GM21825 (cell line): Measurements from ENCODE around the gene SIDT2.
A peak's percentile ranks its signal among the peaks of the same experiment; 100 is the strongest.
"Not testable (repeated sequence)": the region's sequence is repeated elsewhere in the genome, so short reads cannot be mapped to it uniquely, and the experiment has no call there.

Source experiments
- ATAC-seq: cut with Tn5 transposase; IDR thresholded peaks from one replicate; pipeline ENCODE4 v1.9.1; 2021; ENCODE audit warnings: mild to moderate bottlenecking, moderate library complexity; ENCODE audit not compliant: unreplicated experiment

SIDT2 gene

DNA sequence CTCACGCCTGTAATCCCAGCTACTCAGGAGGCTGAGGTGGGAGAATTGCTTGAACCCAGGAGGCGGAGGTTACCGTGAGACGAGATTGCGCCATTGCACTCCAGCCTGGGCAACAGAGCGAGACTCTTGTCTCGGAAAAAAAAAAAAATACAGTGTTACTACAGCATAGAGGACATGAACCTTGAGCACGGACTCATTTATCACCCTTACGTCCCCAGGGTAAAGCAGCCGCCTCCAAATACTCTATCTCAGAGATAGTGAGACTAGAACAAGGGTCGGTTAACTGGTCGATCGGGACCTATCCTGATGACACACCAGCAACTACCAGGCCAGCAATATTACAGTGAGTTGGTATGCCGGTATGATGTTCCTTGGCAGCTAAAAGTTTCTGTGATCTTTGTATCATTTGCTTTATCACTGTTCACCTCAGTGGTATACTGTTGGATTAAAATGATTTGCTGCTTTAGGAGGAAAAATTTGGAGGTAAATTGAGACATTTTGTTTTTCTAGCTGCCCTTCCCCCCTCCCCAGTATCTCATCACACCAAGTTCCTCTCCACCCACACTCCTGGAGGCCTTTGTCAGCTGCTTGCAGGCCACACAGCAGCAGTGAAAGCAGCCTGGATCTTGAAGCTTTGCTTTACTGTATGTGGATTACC, 7.0 kb upstream of the SIDT2 start:
- no peak for ATAC-seq

DNA sequence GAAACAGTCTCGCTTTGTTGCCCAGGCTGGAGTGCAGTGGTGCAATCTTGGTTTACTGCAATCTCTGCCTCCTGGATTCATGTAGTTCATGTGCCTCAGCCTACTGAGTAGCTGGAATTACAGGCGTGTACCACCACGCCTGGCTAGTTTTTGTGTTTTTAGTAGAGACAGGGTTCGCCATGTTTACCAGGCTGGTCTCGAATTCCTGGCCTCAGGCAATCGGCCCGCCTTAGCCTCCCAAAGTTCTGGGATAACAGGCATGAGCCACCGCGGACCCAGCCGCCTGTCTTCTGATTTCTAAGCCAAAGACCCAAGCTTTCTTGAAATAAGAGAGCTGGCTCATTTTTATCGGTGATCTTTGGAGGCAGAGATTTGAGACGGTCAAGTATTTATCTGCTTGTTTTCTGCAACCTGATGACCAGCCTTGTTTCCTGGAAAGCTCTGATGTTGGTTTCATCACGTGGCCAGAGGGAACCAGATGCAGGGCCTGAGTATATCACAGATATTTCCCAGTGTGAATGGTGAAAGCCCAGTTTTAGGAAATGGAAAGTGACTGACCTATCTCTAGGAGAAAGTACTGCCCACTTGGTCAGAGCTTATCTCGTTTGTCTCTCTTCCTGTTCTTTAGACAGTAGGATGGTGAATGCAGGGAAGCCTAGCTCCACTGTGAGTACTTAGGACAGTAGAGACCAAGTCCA, 5.7 kb upstream of the SIDT2 start:
- no peak for ATAC-seq

DNA sequence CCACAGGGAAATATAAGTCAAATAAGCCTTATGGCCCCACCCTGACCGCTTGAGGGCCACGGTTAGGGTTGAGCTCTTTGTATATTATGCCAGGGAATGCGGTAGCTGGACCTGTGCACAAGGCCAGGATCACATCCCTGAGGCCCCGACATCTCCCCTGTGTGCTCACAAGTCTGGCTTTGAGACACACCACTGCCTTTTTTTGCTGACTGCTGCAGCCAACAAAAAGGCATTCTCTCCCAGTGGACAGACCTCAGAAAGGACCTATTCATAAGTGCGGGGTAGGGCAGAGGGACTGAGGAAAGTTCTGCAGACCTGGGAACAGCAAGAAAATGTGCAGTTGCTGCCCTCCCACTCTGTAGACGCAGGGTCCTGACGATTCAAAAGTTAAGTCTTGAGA, 3.4 kb upstream of the SIDT2 start:
- ATAC-seq: no peak

DNA sequence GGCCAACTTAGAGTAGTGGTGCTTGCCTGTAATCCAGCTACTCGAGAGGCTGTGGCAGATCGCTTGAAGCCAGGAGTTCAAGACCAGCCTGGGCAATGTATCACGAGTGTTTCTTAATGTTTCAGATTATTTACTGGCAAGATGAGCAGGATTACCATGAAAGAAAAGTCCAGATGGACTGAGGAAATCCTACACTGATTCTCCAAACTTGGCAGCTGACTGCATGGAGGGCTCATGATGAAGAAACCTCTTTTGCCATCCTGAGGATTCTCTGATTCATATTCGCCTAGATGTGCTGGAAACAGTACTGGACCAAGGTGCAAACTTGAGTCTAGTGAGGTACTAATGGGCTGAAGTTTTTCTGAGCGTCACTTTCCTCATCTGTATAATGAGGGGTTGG, 2.8 kb upstream of the SIDT2 start:
- no peak for ATAC-seq

DNA sequence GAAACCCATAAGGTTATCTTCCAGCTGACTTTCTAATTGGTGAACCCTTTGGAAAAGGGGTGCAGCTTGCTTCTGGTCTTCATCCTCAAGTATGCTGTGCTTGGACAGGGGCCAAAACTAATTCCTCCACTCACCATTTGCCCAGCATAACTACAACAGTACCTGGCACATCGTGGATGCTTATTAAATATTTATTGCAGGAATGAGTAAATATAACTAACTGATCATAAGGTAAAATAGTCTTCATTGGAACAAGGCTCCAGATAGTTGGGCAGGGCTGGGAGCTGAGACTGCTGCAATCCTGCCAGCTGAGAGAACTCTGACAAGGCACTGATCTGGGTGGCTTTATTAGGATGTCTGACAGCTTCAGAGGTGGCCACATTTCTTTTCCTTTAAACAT, 2.4 kb upstream of the SIDT2 start:
- ATAC-seq: no peak

DNA sequence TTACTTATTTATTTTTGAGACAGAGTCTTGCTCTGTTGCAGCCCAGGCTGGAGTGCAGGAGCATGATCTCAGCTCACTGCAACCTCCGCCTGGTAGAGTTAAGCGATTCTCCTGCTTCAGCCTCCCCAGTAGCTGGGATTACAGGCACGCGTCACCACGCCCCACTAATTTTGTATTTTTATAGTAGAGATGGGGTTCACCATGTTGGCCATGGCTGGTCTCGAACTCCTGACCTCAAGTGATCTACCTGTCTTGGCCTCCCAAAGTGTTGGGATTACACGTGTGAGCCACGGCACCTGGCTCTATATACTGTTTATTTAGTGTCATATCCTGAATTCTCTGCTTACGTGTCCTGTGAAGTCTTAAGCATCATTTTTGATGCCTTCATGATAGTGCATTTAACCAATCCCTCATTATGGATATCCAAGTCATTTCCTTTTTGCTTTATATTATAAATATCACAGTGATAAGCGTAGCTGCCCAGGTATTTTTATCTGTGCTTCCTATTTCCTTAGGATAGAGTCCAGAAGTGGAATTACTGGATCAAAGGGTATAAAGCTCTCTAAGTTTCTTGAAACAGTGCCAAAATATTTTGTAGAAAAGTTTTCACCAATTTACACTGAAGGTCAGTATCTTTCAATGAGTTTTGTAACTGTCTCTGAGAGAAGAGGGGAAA, 871 bp upstream of the SIDT2 start:
- ATAC-seq: no peak

DNA sequence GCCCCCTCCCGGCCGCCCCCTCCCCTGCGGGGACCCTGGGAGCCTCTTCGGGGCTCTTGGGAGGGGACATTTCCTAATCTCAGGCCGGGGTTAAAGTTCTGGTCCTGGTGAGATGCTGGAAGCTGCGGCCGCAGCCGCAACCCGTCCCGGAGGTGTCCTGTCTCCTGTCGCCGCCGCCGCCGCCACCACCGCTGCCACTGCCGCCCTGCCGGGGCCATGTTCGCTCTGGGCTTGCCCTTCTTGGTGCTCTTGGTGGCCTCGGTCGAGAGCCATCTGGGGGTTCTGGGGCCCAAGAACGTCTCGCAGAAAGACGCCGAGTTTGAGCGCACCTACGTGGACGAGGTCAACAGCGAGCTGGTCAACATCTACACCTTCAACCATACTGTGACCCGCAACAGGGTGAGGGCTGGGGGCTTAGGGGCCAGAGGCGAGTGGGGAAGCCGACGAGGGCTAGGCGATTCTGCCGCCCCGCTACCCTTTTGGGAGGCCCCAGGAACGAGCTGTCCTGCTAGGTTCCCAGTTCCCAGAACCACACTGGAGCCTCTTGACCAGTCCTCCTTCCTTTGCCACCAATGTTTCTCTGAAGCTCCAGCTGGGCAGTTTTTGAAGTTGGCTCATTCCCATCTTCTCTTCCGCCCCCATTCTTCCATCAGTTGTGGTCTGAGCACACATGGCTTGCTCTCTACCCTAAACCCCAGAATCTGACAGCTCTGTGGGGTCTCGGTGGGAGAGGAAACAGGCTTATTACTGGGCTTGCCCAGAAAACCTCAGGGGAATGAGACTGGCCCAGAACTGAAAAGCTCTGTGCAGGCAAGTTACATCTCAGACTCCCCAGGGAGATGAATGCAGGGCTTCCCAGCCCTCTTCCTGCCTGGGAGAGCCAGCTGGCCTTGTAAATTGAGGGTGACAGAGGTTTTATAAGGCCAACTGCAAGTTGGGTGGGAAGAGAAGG, 781 bp downstream of the SIDT2 start:
- peak; percentile 29 for ATAC-seq

DNA sequence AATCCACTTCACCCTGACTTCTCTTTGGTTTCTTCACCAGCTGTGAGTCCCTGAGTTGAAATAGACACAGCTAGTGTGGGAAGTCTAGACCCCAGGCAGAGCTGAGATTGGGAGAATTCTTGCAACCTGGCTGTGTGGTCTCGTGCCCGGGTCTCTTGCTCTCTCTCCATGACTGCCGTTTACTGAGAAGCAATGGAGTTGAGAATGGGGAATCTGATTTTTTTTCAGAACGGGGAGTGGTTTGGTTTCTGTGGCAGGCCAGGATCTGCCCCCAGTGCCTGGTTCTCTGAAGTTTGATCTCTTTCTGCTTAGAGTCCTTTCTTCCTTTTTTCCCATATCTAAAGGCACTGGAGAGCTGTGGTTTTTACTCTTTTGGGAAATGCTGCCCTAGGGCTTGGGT, 1.5 kb downstream of the SIDT2 start:
- ATAC-seq: no peak

DNA sequence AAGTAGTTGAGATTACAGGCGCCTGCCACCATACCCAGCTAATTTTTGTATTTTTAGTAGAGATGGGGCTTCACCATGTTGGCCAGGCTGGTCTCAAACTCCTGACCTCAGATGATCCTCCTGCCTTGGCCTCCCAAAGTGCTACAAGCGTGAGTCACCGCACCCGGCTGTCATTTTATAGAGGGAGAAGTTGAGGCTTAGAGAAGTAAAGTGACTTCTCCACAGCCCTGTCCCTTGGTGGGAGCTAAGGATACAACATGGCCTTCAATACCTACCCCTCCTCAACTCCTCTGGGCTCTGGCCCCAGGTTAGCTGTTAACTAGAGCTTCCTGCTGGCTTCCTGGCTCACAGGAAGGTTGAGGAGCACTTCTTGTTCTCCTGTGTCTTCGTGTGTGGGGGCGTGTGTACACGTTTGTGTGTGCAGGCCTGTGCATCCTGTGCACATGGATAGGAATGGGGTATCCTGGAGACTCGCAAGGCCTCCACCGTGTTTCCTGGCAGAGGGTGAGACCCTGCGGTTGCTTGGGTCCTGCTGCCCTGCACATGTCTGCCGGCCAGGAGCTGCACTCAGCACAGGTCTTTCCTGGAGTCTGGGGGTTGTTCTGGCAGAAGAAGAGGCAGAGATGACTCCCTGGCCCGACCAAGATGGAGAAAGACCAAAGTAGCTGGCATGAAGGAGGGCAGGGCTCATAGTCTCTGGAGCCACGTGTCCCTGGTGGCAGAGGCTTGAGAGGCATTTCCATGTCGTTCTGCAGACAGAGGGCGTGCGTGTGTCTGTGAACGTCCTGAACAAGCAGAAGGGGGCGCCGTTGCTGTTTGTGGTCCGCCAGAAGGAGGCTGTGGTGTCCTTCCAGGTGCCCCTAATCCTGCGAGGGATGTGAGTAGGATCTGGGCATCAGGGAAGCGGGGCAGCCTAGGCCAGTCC, 2.4 kb downstream of the SIDT2 start:
- ATAC-seq: peak; percentile 26

DNA sequence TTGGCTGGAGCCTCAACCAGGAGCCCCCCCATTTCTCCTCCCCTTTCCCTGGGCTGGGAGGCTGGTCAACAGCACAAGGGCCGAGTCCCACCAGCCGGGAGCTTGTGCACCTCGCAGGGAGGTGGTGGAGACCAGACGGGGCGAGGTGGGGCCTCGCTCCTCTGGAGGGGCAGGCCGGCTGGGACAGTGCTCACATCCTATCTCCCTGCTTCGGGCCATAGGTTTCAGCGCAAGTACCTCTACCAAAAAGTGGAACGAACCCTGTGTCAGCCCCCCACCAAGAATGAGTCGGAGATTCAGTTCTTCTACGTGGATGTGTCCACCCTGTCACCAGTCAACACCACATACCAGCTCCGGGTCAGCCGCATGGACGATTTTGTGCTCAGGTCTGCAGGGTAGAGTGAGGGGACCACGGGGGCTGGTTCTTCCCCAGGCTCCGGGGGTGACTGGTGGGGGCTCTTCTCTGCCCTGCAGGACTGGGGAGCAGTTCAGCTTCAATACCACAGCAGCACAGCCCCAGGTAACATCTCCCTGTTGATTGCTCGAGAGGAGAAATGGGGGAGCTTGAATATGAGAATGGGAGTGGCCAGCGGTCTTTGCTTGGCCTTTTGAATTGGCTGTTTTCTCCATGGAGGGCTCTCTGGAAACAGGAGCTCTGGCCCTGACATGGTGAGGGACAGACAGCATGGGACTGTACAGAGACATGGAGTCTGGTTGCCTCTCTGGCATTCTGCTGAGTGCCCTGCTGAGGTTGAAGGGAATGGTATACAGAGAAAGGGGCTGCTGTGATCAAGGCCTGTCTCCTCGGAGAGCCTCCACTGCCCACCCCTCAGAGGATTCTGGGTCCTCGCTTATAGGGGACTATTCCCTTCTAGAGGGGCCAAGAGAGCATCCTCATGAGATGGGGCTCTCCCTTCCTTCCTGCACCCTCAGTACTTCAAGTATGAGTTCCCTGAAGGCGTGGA, 3.3 kb downstream of the SIDT2 start:
- ATAC-seq: no peak

DNA sequence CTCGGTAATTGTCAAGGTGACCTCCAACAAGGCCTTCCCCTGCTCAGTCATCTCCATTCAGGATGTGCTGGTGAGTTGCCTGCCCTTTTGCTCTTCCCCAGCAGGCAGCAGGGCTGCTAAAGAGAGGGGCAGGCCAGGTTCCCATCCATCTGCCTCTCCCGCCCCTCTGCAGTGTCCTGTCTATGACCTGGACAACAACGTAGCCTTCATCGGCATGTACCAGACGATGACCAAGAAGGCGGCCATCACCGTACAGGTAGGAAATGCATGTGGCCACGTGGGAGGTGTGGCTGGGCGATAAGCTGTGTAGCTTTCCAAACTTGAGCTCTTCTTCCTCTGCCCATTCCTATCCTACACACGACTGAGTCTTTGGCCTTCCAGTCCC, 4.0 kb downstream of the SIDT2 start:
- no peak for ATAC-seq

DNA sequence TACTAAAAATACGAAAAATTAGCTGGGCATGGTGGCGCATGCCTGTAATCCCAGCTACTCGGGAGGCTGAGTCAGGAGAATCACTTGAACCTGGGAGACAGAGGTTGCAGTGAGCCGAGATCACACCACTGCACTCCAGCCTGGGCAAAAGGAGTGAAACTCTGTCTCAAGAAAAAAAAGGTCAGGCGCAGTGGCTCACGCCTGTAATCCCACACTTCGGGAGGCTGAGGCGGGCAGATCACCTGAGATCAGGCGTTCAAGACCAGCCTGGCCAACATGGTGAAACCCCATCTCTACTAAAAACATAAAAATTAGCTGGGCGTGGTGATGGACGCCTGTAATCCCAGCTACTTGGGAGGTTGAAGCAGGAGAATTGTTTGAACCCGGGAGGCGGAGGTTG, 4.6 kb downstream of the SIDT2 start:
- ATAC-seq: not testable (repeated sequence)

DNA sequence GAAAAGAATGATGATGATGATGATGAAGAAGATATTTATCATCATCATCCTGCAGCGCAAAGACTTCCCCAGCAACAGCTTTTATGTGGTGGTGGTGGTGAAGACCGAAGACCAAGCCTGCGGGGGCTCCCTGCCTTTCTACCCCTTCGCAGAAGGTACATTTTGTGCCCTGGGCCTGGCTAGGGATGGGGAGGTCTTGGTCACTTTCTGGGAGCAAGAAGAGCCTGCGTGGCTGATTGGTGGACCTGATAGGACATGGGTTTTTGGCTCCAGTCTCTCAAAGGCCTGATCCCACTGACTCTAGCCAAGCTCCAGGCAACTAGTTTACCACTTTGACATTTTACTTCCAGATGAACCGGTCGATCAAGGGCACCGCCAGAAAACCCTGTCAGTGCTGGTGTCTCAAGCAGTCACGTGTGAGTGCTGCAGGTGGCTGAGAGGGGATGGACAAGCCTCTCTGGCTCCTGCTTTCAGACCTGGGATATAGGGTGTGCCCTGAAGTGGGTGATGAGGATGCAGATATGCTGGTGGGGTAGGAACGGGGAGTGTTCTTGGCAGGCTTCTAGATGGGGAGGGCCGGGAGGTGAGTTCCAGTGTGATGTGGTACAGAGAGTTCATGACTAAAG, 5.3 kb downstream of the SIDT2 start:
- no peak for ATAC-seq

DNA sequence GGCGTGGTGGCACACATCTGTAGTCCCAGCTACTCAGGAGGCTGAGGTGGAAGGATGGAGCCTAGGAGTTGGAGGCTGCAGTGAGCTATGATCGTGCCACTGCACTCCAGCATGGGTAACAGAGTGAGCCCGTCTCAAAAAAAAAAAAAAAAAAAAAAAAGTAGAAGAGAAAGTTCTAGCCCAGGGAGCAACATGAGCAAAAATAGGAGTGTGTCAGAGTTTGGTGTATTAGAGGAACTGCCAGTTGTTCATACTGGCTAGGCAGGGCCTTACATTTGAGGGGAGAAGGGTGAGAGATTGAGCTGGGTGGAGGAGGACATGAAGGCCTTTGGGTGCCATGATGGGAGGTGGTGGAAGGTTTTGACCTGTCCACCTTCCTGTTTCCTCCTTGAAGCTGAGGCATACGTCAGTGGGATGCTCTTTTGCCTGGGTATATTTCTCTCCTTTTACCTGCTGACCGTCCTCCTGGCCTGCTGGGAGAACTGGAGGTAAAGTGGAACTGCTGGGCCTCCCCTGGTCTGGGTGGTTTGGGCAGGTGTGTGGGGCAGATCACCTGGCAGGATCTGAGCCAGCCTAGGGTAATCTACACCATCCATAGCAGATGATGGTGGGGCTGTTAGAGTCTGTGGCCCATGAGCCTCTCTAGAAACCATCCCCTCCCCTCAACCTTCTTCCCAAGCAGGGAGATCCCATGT, 7.3 kb downstream of the SIDT2 start:
- no peak for ATAC-seq

DNA sequence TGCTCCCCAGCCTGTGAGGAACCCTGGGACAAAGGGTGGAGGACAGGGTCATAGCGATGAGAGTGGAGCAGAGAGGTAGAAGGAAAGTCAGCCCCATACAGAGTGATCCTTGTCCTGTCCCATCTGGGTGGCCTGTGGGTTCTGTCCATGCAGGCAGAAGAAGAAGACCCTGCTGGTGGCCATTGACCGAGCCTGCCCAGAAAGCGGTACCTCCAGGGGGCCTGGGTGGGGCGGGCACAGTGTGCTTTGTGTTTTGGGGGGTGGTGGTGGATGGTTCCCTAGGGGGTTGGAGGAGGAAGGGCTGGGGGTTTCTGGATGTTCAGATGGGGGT, 7.9 kb downstream of the SIDT2 start:
- no peak for ATAC-seq

DNA sequence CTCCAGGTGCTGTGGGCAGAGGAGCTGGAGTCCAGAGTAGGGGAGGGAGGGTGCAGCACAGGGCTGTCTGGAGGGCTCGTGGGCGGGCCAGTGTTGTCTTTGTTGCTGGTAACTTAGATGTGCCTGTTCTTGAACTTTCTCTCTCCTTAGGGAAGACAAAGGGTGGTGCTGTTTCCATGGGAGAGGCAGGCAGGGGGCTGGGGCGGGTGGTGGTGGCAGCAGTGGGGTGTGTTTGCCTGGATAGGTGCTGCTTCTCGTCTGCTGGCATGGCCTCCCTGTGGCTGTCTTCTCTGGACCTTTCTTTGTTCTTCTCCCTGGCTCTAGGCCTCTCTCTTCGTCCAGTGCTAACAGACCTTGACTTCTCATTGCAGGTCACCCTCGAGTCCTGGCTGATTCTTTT, 8.5 kb downstream of the SIDT2 start:
- ATAC-seq: no peak

DNA sequence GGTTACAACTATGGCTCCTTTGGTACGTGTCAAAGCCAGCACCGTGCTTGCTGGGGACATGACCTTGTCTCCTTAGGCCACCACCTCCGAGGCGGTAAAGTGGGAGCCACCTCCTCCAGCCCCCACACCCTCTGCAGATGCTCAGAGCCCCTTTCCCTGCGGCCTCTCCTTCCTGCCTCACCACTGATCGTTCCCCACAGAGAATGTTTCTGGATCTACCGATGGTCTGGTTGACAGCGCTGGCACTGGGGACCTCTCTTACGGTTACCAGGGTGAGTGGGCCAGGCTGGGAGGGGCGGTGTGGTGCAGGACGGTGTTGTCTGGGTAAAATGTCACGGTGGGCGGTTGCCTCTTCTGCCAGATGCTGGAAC, 8.9 kb downstream of the SIDT2 start:
- no peak for ATAC-seq

DNA sequence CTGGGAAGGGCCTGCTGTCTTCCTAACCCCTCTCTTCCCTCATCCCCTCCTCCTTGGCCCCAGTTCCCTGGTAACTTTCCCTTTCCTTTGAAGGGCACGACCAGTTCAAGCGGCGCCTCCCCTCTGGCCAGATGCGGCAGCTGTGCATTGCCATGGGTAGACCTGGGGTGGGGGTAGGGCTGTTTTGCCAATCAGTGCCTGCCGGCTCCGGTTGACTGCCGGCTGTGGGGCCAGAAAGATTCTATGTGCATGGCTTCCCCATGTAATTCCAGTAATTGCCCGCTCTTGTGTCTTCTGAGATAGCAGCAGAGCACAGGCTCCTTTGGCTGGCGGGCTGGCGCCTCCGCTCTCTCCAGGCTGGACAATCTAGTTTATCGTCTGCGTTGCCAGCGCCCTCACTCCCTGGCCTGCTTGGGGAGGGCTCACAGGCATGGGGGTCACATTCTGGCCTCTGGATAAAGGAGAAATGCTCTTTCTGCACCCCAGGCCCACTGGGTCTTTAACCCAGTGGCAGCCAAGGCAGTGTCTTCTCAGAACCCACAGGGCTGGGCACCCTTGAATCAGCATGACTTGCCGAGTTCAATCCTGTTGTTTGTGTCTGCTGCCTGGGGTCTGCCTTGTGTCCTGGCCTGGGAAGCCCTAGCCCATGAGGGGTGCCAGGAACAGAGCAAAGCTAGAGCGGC, 9.4 kb downstream of the SIDT2 start:
- ATAC-seq: no peak
